ENCODE measurements around the gene CCDC127.

Gene CCDC127

DNA sequence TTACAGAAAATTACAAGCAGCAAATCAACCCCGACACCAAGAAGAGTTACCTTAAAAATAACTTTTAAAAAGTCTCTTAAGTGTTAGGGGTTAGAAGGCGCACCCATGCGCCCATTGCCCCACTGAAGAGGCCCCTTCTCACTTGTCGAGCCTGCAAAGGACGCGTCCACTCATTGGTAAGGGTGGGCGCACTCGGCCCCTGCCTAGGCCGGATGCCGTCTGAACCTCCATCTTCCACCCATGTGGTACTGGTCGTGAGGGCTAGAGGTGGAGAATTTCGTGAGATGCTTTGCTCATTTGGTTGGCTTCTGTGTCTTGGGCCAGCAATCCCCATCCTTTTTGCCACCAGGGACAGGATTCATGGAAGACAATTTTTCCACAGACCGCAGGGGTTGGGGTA lies 54.1 kb downstream of the CCDC127 start:
- TF ChIP-seq, protein P1, sequence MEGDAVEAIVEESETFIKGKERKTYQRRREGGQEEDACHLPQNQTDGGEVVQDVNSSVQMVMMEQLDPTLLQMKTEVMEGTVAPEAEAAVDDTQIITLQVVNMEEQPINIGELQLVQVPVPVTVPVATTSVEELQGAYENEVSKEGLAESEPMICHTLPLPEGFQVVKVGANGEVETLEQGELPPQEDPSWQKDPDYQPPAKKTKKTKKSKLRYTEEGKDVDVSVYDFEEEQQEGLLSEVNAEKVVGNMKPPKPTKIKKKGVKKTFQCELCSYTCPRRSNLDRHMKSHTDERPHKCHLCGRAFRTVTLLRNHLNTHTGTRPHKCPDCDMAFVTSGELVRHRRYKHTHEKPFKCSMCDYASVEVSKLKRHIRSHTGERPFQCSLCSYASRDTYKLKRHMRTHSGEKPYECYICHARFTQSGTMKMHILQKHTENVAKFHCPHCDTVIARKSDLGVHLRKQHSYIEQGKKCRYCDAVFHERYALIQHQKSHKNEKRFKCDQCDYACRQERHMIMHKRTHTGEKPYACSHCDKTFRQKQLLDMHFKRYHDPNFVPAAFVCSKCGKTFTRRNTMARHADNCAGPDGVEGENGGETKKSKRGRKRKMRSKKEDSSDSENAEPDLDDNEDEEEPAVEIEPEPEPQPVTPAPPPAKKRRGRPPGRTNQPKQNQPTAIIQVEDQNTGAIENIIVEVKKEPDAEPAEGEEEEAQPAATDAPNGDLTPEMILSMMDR (IDR thresholded peaks at IDR 0.05; ENCODE audit: low read depth, low read length, missing control alignments) = no peak
- no peak overlapping the region for H3K4me3 ChIP-seq (ENCODE audit: low read depth, low read length)

DNA sequence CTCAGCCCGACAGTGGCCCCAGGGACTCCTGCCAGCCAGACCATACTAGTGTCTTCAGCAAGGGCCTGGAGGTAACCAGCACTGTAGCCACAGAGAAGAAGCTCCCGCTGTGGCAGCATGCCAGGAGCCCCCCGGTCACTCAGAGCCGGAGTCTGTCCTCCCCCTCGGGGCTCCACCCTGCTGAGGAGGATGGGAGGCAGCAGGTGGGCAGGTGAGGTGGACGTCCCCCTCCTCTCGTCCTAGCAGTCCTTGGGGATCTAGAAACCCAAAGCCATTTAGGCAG lies 54.7 kb downstream of the CCDC127 start:
- no peak for DNase-seq (ENCODE audit: low read depth)
- TF ChIP-seq, protein P1 (IDR thresholded peaks at IDR 0.05; ENCODE audit: low read depth, low read length, missing control alignments) = no peak
- H3K4me3 ChIP-seq (ENCODE audit: low read depth, low read length) = no peak overlapping the region

More for the DNA sequence above, 54.1 kb downstream of the CCDC127 start:
- no peak for DNase-seq (ENCODE audit: low read depth)

DNA sequence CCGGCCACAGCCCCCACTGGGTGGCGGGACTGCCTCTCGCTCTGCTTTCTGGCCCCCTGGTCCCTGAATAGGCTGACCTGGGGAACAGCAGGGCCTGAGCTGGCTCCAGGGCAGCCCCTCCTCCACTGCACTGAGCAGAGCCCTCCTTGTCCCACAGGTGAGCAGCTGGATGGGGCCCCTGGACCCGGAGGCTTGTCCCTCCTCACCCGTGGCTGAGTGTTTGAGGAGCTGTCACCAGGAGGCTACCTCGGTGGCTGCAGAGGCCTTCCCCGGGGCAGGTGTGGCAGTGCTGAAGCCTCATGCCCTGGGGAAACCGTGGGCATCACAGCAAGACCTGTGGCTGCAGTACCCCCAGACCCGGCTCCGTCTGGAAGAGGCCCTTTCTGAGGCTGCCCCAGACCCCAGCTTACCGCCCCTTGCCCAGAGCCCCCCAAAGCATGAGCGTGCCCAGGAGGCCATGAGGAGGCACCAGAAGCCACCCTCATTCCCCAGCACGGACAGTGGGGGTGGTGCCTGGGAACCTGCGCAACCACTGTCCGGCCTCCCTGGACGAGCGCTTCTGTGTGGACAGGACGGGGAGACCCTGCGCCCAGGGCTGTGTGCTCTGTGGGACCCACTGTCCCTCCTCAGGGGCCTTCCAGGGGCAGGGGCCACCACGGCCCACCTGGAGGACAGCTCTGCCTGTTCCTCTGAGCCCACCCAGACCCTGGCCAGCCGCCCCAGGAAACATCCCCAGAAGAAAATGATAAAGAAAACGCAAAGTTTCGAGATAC lies 55.2 kb downstream of the CCDC127 start:
- no peak for DNase-seq (ENCODE audit: low read depth)
- TF ChIP-seq, protein P1 (IDR thresholded peaks at IDR 0.05; ENCODE audit: low read depth, low read length, missing control alignments) = no peak
- H3K4me3 ChIP-seq (ENCODE audit: low read depth, low read length) = no peak overlapping the region

DNA sequence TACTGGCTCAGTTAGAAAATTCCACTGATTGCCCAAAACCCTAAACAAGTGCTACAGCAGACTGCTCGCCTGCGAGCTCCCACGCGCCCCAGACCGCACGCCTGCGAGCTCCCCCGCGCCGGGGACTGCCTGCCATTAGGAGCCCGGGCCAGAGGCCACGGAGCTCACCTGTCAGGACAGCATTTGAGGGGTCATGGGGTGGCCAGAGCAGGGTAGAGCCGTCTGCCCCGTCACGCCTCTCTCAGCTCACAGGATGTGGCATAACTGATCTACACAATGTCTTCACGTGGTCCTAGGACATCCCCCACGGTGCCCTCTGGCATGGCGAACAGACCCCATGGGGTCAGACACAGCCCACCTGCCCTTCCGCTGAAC lies 55.8 kb downstream of the CCDC127 start:
- TF ChIP-seq, protein P1 (IDR thresholded peaks at IDR 0.05; ENCODE audit: low read depth, low read length, missing control alignments) = no peak
- no peak for DNase-seq (ENCODE audit: low read depth)
- no peak overlapping the region for H3K4me3 ChIP-seq (ENCODE audit: low read depth, low read length)

DNA sequence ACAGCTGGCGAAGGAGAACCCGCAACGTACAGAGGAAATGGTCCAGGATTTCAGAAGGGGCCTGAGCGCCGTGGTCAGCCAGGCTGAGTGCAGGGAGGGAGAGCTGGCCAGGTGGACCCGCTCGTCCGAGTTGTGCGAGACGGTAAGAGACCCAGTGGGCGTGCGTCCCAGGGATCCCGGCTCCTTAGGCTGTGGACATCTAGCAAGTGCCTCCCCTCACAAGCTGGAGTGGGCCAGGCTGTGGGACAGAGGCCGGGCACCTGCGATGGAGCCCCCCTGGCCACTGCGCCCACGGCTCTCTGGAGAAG lies 56.2 kb downstream of the CCDC127 start:
- TF ChIP-seq, protein P1 (IDR thresholded peaks at IDR 0.05; ENCODE audit: low read depth, low read length, missing control alignments) = no peak
- no peak for DNase-seq (ENCODE audit: low read depth)
- no peak overlapping the region for H3K4me3 ChIP-seq (ENCODE audit: low read depth, low read length)

DNA sequence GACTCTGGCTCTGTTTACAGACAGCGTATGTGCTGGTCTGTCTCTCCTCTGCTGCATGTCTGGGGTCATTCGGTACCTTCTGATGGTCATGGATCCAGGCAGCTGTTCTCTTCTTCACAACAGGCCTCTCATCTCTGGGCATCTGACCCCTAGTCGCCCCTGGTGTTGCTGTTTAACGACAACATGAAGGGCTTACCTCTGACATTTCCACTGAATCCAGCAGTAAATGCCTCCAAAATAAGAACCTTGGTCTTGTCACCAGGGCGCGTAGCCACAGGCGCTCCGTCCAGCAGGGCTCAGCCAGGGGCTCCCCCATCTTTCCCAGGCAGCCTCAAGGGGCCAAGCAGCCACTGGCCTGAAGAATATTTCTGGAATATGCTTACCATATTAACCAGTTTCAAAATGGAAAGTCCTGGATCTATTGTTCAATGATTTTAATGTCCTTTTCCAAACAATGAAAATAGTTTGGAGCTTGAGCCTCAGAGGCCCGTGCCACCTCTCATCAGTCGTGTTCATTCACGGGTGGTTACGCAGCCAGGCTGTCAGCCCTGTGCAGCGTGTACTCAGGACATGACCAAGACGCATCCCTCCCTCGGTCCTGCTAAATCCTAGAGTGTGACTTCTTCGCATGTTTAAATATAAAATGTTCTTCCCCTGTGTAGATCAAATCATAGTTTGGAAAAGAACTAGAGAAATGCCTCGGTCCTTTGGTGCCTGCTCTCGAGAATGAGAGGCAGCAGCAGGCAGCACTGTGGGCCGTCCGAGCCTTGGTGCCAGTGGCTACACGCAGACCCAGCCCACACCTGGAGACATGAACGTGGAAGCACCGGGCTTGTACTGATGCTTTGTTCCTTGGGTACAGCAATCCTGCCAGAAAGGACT lies 56.8 kb downstream of the CCDC127 start:
- no peak for DNase-seq (ENCODE audit: low read depth)
- TF ChIP-seq, protein P1 (IDR thresholded peaks at IDR 0.05; ENCODE audit: low read depth, low read length, missing control alignments) = no peak
- no peak overlapping the region for H3K4me3 ChIP-seq (ENCODE audit: low read depth, low read length)

DNA sequence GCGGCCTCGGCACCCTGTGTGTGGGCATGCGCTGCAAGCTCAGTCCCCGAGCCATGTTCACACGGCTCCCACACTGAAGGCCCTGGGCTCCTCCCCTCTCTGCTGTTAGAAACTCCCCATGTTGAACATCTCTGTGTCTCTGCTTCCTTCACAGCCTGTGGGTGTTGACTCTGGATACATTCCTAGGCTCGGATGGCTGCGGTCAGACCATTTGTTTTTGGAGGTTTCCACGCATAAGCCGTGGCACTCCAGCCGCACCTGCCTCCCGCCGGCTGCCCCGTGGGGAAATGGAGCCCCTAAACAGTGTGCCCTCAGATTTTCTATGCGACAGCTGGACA lies 57.8 kb downstream of the CCDC127 start:
- TF ChIP-seq, protein P1 (IDR thresholded peaks at IDR 0.05; ENCODE audit: low read depth, low read length, missing control alignments) = no peak

More for the DNA sequence above, 57.8 kb downstream of the CCDC127 start:
- DNase-seq (ENCODE audit: low read depth) = no peak
- H3K4me3 ChIP-seq (ENCODE audit: low read depth, low read length) = no peak overlapping the region
